ENCODE measurements around the gene WDR36.
"Not testable (repeated sequence)": the region's sequence is repeated elsewhere in the genome, so short reads cannot be mapped to it uniquely, and the experiment has no call there.

The WDR36 gene

DNA sequence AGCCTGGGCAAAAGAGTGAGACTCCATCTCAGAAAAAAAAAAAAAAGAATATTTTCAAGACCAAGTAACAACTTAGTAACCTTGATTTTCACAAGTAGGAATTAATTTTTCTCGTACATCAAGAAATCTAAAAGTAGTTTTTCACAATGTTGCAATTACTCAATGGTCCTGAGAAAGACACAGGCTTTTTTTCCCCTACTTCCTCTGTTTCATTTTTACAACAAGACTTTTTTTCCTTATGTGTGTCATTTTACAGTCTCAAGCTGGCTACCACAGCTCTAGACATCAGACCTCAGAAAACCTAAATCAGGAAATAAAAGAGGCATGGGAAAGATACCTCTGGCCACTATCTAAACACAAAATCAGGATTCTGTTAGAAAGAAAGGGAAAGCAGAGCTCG, 45.9 kb downstream of the WDR36 start:
- DNase-seq: peak in 1 of 2 donors; percentile 61

DNA sequence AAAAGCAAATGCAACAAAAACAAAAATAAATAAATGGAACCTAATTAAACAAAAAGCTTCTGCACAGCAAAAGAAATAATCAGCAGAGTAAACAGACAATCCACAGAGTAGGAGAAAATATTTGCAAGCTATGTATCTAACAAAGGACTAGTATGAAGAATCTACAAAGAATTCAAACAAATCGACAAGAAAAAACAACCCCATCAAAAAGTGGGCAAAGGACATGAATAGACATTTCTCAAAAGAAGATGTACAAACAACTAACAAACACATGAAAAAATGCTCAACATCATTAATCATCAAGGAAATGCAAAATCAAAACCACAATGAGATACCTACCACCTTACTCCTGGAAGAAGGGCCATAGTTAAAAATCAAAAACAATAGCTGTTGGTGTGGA, 49.3 kb downstream of the WDR36 start:
- DNase-seq: not testable (repeated sequence)

DNA sequence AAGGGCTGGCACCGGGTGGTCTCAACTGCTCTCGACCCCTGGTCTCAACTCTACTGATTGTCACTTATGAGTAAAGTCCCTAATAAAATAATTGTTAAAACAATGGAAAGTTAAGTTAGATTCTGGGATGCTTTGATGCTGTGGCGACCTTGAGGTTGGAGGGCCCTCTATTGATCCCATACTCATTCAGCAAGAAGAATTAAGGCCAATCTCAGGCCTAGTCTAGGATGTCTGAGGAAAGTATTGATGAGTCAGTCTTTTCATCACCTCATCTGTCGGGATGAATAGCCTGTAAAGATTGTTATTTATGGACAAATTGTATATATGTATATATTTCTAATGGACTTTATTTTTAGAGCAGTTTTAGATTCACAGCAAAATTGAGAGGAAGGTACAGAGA, 50.8 kb downstream of the WDR36 start:
- no peak for DNase-seq

DNA sequence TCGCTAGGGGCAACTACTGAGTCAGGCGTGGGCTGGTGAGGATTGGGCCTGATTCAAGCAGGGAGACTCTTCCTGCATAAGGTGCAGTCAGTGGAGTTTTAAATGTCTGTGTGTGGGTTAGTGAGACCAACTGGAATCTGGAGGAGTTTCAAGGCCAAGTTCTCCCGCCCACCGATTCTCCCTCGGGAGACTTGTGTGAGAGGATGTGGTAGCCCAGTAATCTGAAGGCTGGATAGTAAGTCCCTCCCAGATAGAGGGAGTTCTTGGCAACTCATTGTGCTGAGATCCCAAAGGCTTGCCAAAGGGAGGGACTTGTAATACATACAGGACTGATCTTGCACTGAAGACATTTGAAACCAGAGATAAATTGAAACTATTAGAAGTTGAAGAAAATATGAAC, 51.8 kb downstream of the WDR36 start:
- DNase-seq: no peak

- DNase-seq: no peak
Measured at GRCh38 chr5:111144352-111144930, 52.3 kb downstream of the WDR36 start.

DNA sequence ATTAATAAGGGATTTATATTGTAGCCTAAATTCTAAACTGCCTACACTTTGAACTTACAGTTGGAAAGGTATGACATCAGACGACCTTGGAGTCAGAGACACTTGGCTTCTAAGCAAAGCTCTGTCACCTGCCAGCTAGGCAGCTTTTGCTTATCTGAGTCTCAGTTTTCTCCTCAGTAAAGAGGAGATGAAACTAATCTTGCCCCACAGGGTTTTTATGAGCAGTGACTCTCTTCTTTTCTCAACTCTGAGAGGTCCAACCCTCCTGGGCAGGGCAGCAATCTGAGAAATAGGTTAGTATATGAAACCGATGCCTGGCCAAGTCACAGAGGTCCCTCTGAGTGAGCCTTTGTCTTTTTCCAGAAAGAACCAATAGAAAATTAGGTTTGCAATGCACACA, 53.9 kb downstream of the WDR36 start:
- DNase-seq: no peak

GRCh38 chr5:111147502-111147901, 55.4 kb downstream of the WDR36 start:
- no peak for DNase-seq

DNA sequence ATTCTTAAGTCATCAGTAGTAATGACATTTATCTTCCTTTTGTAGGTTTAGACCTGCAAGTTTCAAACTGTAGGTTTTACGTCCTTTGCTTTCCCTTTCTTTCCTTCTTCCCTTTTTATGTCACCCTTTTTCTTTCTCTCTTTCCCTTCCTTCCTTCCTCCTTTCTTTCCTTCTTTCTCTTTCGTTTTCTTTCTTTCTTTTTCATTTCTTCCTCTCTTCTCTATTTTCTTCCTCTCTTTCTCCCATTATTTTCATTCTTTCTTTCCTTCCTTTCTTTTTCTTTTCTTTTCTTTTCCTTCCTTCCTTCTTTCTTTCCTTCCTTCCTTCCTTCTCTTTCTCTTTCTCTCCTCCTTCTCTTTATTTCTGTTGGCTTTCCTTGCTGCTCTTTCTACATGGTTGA, 59.9 kb downstream of the WDR36 start:
- no peak for DNase-seq

DNA sequence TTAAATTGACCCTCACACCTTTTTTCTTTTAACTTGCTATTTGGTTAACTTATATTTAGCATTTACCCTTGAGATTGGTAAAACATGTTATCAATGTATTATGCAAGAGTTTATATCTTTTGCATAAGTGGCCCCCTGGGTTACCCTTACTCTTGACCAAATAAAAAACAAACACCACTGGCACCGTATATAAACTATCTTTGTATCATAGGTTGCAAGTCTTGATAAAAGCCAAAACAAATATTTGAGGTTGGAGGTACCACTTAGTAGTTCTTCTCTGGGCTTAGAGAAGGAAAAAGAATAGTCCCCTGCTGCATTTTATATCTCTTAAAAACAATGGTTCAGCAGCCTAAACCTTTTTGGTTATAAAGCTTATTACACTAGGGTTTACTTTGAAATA, 61.3 kb downstream of the WDR36 start:
- DNase-seq: no peak

- DNase-seq: no peak
Measured at GRCh38 chr5:111153945-111154344, 61.8 kb downstream of the WDR36 start.

- peak; percentile 67 to 76 for DNase-seq
Measured at GRCh38 chr5:111158105-111158744, 66.1 kb downstream of the WDR36 start.

GRCh38 chr5:111159845-111160244, 67.7 kb downstream of the WDR36 start:
- DNase-seq: no peak

- no peak for DNase-seq
Measured at GRCh38 chr5:111163000-111163399, 70.9 kb downstream of the WDR36 start.

DNA sequence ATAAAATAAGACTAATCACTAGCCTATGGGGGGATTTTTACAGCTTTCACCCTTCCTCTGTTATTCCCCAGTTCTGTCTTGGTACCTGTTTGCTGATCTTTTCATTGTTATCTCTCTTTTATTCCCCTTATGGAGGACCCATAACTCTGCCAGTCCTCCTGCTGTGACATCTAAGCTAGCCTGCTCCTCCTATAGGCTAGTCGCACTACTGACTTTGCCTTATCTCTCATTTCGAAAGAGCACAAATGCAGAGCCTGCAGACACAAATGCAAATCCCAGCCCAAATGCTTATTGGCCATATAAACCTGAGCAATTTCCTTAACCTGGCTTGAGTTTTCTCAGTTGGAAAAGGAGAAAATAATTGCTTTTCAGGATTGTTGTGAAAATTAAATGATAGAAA, 72.9 kb downstream of the WDR36 start:
- no peak for DNase-seq

DNA sequence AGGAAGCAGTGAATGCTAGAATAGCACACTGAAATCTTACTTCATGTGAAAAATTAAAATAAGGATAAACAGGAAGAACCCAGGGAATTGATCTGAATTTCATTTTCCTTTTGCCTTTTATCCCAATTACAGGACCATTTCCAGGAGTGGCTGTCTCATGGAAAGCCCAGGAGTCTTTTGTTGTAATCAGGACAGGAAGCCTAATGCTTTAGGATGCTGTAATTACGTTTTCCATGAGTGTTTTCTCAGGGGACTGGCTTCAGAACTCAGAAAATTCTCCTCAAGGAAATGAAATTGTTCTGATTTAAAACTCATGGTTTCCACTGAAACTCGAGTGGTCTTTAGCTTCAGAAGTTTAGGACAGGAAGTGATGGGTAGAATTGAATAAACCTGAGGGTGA, 75.4 kb downstream of the WDR36 start:
- DNase-seq: no peak

DNA sequence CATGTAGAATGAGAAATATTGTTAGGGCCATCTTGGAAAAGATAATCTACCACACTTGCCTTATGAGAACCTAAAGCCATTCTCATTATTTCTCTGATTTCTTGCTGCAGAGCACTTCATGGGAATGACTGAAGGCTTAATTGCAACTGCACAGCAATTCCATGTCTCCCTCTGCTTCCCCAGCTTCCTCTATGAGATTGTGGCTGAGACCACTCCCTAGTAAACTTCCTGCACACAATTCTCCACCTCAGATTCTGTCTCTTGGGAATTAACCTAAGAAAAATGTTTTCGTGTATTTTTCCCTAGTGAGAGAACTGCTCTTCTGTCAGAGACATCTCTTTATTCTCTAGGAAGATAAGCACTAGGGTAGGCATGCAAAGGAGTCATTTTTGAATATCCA, 76.5 kb downstream of the WDR36 start:
- DNase-seq: no peak

- DNase-seq: no peak
Measured at GRCh38 chr5:111169269-111169668, 77.1 kb downstream of the WDR36 start.

GRCh38 chr5:111170279-111170678, 78.1 kb downstream of the WDR36 start:
- DNase-seq: no peak

DNA sequence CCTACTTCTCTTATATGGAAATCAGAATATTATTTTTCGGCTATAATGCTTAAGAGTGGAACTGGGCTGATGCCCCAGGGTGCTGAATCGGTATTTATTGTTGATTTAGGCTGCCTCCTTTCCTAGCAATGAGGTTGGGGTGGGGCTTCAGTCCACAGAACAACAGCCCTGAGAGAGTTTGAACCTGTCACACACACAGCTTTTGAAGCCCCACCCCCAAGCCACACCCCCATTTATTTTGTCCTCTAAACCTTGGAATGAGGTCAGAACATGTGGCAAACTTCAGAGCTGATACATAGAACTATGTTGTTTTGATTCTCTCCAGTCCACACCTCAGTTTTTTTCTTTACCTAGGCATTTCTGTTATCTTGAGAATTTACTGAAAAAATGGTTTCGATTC, 80.4 kb downstream of the WDR36 start:
- no peak for DNase-seq

GRCh38 chr5:111173476-111173875, 81.3 kb downstream of the WDR36 start:
- no peak for DNase-seq
